Measurements from ENCODE around the gene GPC1. TPM values are rescaled to one million over a fixed set of nuclear protein-coding genes. Genes with fewer than 3 reads are reported as not detected.

GPC1 gene
- total and polyA plus RNA-seq, 2 donors (not counting 1 experiment from before 2014, with no cell fraction given) = 147 to 218 TPM

DNA sequence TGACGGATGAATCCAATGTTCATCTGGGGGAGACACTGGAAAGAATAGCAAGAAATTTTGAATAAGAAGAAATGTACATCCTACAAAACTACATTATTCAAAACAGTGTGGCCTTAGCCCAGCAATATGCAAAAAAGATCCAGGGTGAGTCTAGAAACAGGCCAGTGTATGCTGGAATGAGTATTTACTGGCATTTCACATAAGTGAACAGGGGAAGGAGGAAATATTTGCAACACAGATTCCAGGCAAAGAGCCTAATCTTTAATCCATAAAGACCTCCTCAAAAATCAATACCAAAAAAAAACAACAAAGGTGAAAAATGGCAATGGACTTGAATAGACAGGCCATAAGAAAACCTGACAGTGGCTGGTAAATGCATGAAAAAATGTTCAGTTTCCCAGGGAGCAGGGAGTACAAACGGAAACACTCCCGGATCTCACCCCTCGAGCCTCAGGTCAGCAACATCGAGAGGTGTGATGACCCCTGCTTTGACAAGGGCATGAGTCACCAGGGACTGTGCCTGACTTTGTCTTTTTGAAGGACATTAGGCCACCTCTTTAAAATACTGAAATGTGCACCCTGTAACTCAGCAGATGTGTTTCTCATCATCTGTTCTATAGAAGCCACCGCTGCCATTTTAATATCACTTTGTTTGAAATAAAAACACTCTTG is 12.7 kb upstream of the GPC1 start:
- Histone ChIP-seq H2AFZ (ENCODE audit: low read length) (no peak overlapping the region), H3K4me1 (ENCODE audit: control insufficient read depth, extremely low read depth, insufficient read depth, low read length) (no peaks in the 10 kb centered on the region), H3K4me3 (replicated peaks in 1 of 4; ENCODE audit: control extremely low read depth in 1 of 4, insufficient read depth in 1 of 4, low read depth in 3 of 4, low read length in 4 of 4) (no peak overlapping the region), H3K9ac (ENCODE audit: insufficient read depth, low read length) (no peak overlapping the region), H3K27me3 (ENCODE audit: control insufficient read depth, insufficient read depth, low read length) (no peaks in the 10 kb centered on the region), H4K20me1 (ENCODE audit: control insufficient read depth, extremely low read depth, insufficient read depth, low read length) (no peaks in the 10 kb centered on the region), H3K79me2 (ENCODE audit: control insufficient read depth, insufficient read depth, low read length) (no peaks in the 10 kb centered on the region), H3K36me3 (ENCODE audit: control insufficient read depth, insufficient read depth, low read length) (no peaks in the 10 kb centered on the region), H3K27ac (ENCODE audit: insufficient read depth, low read length) (no peak overlapping the region), H3K9me3 (ENCODE audit: control insufficient read depth, insufficient read depth, low read depth, low read length) (no peaks in the 10 kb centered on the region), H3K4me2 (ENCODE audit: extremely low read depth, insufficient read depth, low read length) (no peak overlapping the region)
- TF ChIP-seq, protein P1, sequence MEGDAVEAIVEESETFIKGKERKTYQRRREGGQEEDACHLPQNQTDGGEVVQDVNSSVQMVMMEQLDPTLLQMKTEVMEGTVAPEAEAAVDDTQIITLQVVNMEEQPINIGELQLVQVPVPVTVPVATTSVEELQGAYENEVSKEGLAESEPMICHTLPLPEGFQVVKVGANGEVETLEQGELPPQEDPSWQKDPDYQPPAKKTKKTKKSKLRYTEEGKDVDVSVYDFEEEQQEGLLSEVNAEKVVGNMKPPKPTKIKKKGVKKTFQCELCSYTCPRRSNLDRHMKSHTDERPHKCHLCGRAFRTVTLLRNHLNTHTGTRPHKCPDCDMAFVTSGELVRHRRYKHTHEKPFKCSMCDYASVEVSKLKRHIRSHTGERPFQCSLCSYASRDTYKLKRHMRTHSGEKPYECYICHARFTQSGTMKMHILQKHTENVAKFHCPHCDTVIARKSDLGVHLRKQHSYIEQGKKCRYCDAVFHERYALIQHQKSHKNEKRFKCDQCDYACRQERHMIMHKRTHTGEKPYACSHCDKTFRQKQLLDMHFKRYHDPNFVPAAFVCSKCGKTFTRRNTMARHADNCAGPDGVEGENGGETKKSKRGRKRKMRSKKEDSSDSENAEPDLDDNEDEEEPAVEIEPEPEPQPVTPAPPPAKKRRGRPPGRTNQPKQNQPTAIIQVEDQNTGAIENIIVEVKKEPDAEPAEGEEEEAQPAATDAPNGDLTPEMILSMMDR (conservative IDR thresholded peaks at IDR 0.05 in 1 of 2, IDR thresholded peaks at IDR 0.05 in 1 of 2; ENCODE audit: low read depth in 1 of 2, low read length in 2 of 2) = no peak
- TF ChIP-seq EZH2 (IDR thresholded peaks at IDR 0.05; ENCODE audit: low read length, missing control alignments) = no peak
- no peak for DNase-seq (ENCODE audit: low read depth in 2 of 2)

DNA sequence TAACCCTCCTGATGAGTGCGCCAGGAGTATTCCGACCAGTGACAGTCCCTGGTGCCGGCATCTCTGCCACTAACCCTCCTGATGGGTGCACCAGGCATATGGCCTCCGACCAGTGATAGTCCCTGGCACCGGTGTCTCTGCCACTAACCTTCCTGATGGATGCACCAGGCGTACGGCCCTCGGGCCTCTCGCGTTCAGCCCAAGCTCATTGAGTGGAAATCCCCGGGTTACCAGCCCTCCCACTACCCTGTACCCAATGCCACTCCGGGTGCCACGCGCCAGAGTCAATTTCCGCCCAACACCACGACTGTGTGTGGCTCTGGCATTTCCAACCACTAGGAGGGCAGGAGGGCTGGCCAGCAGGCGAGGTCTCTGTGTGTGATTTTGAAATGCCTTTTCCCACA is 11.7 kb upstream of the GPC1 start:
- no peaks in the 10 kb centered on the region for H3K79me2 ChIP-seq (ENCODE audit: control insufficient read depth, insufficient read depth, low read length)
- no peaks in the 10 kb centered on the region for H3K27me3 ChIP-seq (ENCODE audit: control insufficient read depth, insufficient read depth, low read length)
- H3K9ac ChIP-seq (ENCODE audit: insufficient read depth, low read length) = no peak overlapping the region
- no peaks in the 10 kb centered on the region for H3K4me1 ChIP-seq (ENCODE audit: control insufficient read depth, extremely low read depth, insufficient read depth, low read length)
- no peaks in the 10 kb centered on the region for H3K9me3 ChIP-seq (ENCODE audit: control insufficient read depth, insufficient read depth, low read depth, low read length)
- H3K4me2 ChIP-seq (ENCODE audit: extremely low read depth, insufficient read depth, low read length) = no peak overlapping the region
- no peak for DNase-seq (ENCODE audit: low read depth in 2 of 2)
- H4K20me1 ChIP-seq (ENCODE audit: control insufficient read depth, extremely low read depth, insufficient read depth, low read length) = no peaks in the 10 kb centered on the region
- H3K4me3 ChIP-seq (replicated peaks in 1 of 4; ENCODE audit: control extremely low read depth in 1 of 4, insufficient read depth in 1 of 4, low read depth in 3 of 4, low read length in 4 of 4) = no peak overlapping the region
- H3K27ac ChIP-seq (ENCODE audit: insufficient read depth, low read length) = no peak overlapping the region
- no peaks in the 10 kb centered on the region for H3K36me3 ChIP-seq (ENCODE audit: control insufficient read depth, insufficient read depth, low read length)
- H2AFZ ChIP-seq (ENCODE audit: low read length) = no peak overlapping the region
- TF ChIP-seq EZH2 (IDR thresholded peaks at IDR 0.05; ENCODE audit: low read length, missing control alignments) = no peak
- TF ChIP-seq, protein P1 (conservative IDR thresholded peaks at IDR 0.05 in 1 of 2, IDR thresholded peaks at IDR 0.05 in 1 of 2; ENCODE audit: low read depth in 1 of 2, low read length in 2 of 2) = no peak

DNA sequence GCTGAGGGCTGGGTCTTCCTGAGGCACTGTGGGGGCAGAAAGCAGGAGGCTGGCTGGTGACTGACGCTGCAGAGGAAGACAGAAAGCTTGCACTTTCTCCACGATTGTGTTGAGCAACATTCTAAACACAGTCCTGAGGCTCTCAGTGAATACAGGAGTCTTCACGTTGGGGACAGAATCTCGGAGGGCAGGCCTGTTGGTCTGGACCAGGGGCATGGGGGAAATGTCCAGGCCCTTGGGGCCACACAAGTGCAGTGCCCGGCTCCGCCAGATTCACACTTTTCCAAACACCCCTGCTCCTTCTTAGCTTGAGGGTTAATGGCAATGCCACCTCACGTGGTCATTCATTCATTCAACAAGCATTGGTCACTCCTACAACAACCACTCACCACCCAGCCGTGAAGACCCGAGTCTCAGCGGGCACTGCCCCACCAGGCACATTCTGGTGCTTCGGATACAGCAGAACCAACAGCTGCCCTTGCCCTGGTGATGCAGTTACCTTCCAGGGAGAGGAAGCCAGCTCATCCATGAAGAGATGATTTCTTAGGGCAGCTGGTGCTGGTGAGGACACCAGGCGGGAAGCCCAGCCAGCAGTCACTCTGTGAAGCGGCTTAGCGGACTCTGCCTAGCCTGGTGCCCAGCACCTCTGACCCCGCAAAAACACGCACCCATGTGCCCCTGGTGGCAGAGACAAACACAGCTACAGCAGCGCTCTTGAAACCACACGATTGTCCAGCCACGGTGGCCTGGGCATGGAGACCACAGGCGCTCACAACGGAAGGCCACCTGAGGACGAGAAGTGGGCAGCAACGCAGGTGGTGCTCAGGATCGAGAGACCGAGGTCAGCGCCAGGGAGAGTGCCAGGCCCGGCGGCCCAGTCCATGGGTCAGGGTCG is 10.9 kb upstream of the GPC1 start:
- no peak for TF ChIP-seq EZH2 (IDR thresholded peaks at IDR 0.05; ENCODE audit: low read length, missing control alignments)
- TF ChIP-seq, protein P1 (conservative IDR thresholded peaks at IDR 0.05 in 1 of 2, IDR thresholded peaks at IDR 0.05 in 1 of 2; ENCODE audit: low read depth in 1 of 2, low read length in 2 of 2) = no peak
- Histone ChIP-seq H2AFZ (ENCODE audit: low read length) (no peak overlapping the region), H3K9ac (ENCODE audit: insufficient read depth, low read length) (no peak overlapping the region), H3K4me3 (replicated peaks in 1 of 4; ENCODE audit: control extremely low read depth in 1 of 4, insufficient read depth in 1 of 4, low read depth in 3 of 4, low read length in 4 of 4) (no peak overlapping the region), H3K27ac (ENCODE audit: insufficient read depth, low read length) (no peak overlapping the region), H3K27me3 (ENCODE audit: control insufficient read depth, insufficient read depth, low read length) (no peaks in the 10 kb centered on the region), H4K20me1 (ENCODE audit: control insufficient read depth, extremely low read depth, insufficient read depth, low read length) (no peaks in the 10 kb centered on the region), H3K9me3 (ENCODE audit: control insufficient read depth, insufficient read depth, low read depth, low read length) (no peaks in the 10 kb centered on the region), H3K79me2 (ENCODE audit: control insufficient read depth, insufficient read depth, low read length) (no peaks in the 10 kb centered on the region), H3K4me2 (ENCODE audit: extremely low read depth, insufficient read depth, low read length) (no peak overlapping the region), H3K36me3 (ENCODE audit: control insufficient read depth, insufficient read depth, low read length) (no peaks in the 10 kb centered on the region), H3K4me1 (ENCODE audit: control insufficient read depth, extremely low read depth, insufficient read depth, low read length) (no peaks in the 10 kb centered on the region)
- no peak for DNase-seq (ENCODE audit: low read depth in 2 of 2)

All from fibroblast of lung (primary cell).